Activated CD4-positive, alpha-beta T cell treated with anti-CD3 and anti-CD28 coated beads, Interleukin-2, amount 50 U/mL, for 16 hours (primary cell): ENCODE data around the gene CCDC106.

Source experiments
- DNase-seq: peaks from one replicate; pipeline ENCODE4 v3.0.0-alpha.2; 2020

The CCDC106 gene

DNA sequence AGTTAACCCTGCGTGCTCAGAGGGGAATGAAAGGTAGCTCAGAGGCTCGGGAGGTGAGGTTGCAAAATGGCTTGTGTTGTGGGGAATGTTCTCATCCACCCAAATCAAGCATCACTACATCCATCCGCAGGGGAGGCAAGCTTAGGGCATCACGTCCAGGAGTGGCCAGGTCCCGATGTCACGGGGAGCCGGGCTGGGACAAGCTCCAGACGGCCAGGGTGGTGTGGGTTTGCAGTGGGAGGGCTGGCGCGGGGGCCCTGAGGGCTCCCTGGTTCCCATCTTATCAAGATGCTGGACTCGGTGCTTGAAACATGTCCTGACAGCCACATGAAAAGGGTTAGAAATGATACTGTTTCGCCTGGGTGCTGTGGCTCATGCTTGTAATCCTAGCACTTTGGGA is 52.8 kb downstream of the CCDC106 start:
- no peak for DNase-seq

GRCh38 chr19:55702131-55702627 is 54.2 kb downstream of the CCDC106 start:
- no peak for DNase-seq
